HepG2 (cell line): ENCODE data around the gene C2orf76. TPM values are rescaled to one million over a fixed set of nuclear protein-coding genes. Genes with fewer than 3 reads are reported as not detected.
A peak's percentile ranks its signal among the peaks of the same experiment; 100 is the strongest.

Experiments used
- GFI1 ChIP-seq: sonication (generic); formaldehyde crosslinking; IDR thresholded peaks from 2 replicates; pipeline ENCODE4 v1.5.0; 2020; ENCODE audit warnings: missing genetic modification reagents, mild to moderate bottlenecking, borderline replicate concordance
- MAFF ChIP-seq: IDR thresholded peaks from 2 replicates; pipeline ENCODE4 v1.6.1; 2011; ENCODE audit warnings: low read depth, low read length, improper control_type of control experiment
- NFATC3 ChIP-seq: sonication (generic); formaldehyde crosslinking; IDR thresholded peaks from 2 replicates; pipeline ENCODE4 v1.5.1; 2020; ENCODE audit warnings: mild to moderate bottlenecking, missing genetic modification reagents
- NFIC ChIP-seq: IDR thresholded peaks from 2 replicates; pipeline ENCODE4 v1.6.1; 2012; ENCODE audit warnings: mild to moderate bottlenecking, low read length, inconsistent platforms
- YY1 ChIP-seq: IDR thresholded peaks from 2 replicates; pipeline ENCODE4 v1.6.1; 2011; ENCODE audit warnings: low read length, low read depth, moderate library complexity, mild to moderate bottlenecking; ENCODE audit not compliant: insufficient read depth, insufficient replicate concordance
- ZNF3 ChIP-seq: IDR thresholded peaks from 2 replicates; pipeline ENCODE4 v1.7.0; 2017; ENCODE audit warnings: inconsistent platforms
- ZNF331 ChIP-seq: sonication (generic); formaldehyde crosslinking; IDR thresholded peaks from 2 replicates; pipeline ENCODE4 v1.4.0; 2020; ENCODE audit warnings: missing genetic modification reagents
- ZNF572 ChIP-seq: sonication (generic); formaldehyde crosslinking; IDR thresholded peaks from 2 replicates; pipeline ENCODE4 v1.5.1; 2020; ENCODE audit warnings: mild to moderate bottlenecking, missing genetic modification reagents
- ZNF670 ChIP-seq: sonication (generic); formaldehyde crosslinking; IDR thresholded peaks from 2 replicates; pipeline ENCODE4 v1.8.0; 2022; ENCODE audit warnings: mild to moderate bottlenecking, missing genetic modification reagents, borderline replicate concordance
- ZNF709 ChIP-seq: sonication (generic); formaldehyde crosslinking; IDR thresholded peaks from 2 replicates; pipeline ENCODE4 v1.5.0; 2020; ENCODE audit warnings: mild to moderate bottlenecking, missing genetic modification reagents
- ZNF777 ChIP-seq: sonication (generic); formaldehyde crosslinking; IDR thresholded peaks from 2 replicates; pipeline ENCODE4 v1.4.0; 2020; ENCODE audit warnings: missing genetic modification reagents
- polyA plus RNA-seq, 8 experiments: library from polyadenylated mRNA; depleted of rRNA in 3 of 8; stranded (reverse) in 7 of 8; unstranded in 1 of 8; fragments of >200 nt; fragmentation: Illumina TruSeq in 4 of 8; extraction: Trizol in 4 of 8; gene quantifications; 2 replicates each; pipeline versions ENCODE4 v1.2.1 to v1.2.3, GENCODE V29; 2011 to 2016; ENCODE audit warnings: low read depth in 4 of 8, missing spikeins in 1 of 8, mixed read lengths in 1 of 8; ENCODE audit not compliant: insufficient read depth in 1 of 8
- total RNA-seq, 5 experiments: library from RNA; depleted of rRNA; stranded (reverse); fragments of >200 nt; fragmentation: Illumina TruSeq; extraction: Trizol; gene quantifications; 2 replicates each; pipeline ENCODE4 v1.2.3, GENCODE V29; 2016; ENCODE audit warnings: low read depth in 1 of 5
- TF ChIP-seq, protein P1 (sequence below): sonication (generic); formaldehyde crosslinking; IDR thresholded peaks from 2 replicates; pipeline ENCODE4 v1.4.0; 2020; ENCODE audit warnings: mild to moderate bottlenecking, missing genetic modification reagents
- TF ChIP-seq, protein P2 (sequence below): sonication (generic); formaldehyde crosslinking; IDR thresholded peaks from 2 replicates; pipeline ENCODE4 v1.9.0; 2022; ENCODE audit warnings: low read depth, missing genetic modification reagents
- TF ChIP-seq, protein P3 (sequence below): sonication (generic); formaldehyde crosslinking; IDR thresholded peaks from 2 replicates; pipeline ENCODE4 v1.5.0; 2020; ENCODE audit warnings: mild to moderate bottlenecking, missing genetic modification reagents, borderline replicate concordance

C2orf76 gene
- total and polyA plus RNA-seq, 2 of the 13 experiments (the other 11 are each of a cell fraction or from before 2014, with no cell fraction given), result 7.7 to 8.5 TPM

DNA sequence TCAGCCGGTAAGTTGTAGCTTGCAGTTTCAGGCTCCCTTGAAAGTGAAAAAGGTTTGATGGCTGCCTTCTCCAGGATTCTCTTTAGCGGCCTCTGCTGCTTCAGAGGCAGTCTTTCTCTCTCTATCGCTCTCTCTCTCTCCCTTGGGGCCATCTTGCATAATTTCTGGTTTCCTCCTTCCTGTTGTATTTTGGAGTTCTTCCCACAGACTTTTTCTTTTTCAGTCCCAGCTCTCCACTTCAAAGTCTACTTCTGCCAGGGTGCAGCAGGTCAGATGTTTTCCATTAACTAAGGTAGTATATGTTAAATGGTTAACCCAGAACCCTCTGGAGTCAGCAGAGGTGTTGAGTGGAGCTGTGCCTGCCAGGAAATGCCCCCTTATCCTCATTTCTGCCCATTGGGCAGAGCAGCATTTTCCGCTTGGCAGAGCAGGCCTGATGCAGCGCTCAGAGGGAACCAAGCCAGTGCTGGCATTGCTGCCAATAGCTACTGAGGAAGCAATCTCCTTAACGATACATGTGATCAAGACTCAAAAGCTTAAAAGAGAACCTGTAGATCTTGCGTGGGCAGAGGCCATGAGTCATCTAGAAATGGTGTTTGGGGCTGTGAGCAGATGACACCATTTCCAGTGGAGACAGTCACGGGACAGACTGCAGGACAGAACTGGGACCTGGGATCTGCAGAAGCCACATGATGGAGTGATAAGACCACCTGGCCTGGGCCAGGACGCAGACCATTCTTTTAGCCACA lies 20.9 kb upstream of the C2orf76 start (continued):
- TF ChIP-seq, protein P1, sequence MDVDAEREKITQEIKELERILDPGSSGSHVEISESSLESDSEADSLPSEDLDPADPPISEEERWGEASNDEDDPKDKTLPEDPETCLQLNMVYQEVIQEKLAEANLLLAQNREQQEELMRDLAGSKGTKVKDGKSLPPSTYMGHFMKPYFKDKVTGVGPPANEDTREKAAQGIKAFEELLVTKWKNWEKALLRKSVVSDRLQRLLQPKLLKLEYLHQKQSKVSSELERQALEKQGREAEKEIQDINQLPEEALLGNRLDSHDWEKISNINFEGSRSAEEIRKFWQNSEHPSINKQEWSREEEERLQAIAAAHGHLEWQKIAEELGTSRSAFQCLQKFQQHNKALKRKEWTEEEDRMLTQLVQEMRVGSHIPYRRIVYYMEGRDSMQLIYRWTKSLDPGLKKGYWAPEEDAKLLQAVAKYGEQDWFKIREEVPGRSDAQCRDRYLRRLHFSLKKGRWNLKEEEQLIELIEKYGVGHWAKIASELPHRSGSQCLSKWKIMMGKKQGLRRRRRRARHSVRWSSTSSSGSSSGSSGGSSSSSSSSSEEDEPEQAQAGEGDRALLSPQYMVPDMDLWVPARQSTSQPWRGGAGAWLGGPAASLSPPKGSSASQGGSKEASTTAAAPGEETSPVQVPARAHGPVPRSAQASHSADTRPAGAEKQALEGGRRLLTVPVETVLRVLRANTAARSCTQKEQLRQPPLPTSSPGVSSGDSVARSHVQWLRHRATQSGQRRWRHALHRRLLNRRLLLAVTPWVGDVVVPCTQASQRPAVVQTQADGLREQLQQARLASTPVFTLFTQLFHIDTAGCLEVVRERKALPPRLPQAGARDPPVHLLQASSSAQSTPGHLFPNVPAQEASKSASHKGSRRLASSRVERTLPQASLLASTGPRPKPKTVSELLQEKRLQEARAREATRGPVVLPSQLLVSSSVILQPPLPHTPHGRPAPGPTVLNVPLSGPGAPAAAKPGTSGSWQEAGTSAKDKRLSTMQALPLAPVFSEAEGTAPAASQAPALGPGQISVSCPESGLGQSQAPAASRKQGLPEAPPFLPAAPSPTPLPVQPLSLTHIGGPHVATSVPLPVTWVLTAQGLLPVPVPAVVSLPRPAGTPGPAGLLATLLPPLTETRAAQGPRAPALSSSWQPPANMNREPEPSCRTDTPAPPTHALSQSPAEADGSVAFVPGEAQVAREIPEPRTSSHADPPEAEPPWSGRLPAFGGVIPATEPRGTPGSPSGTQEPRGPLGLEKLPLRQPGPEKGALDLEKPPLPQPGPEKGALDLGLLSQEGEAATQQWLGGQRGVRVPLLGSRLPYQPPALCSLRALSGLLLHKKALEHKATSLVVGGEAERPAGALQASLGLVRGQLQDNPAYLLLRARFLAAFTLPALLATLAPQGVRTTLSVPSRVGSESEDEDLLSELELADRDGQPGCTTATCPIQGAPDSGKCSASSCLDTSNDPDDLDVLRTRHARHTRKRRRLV (CRISPR knock-in tag), result no peak
- TF ChIP-seq ZNF572 (CRISPR knock-in tag), result no peak
- no peak for TF ChIP-seq ZNF670
- TF ChIP-seq MAFF, result no peak
- TF ChIP-seq ZNF331 (CRISPR knock-in tag), result no peak
- no peak for TF ChIP-seq GFI1 (CRISPR knock-in tag)
- no peak for TF ChIP-seq ZNF709 (CRISPR knock-in tag)
- no peak for TF ChIP-seq ZNF3
- TF ChIP-seq, protein P2, sequence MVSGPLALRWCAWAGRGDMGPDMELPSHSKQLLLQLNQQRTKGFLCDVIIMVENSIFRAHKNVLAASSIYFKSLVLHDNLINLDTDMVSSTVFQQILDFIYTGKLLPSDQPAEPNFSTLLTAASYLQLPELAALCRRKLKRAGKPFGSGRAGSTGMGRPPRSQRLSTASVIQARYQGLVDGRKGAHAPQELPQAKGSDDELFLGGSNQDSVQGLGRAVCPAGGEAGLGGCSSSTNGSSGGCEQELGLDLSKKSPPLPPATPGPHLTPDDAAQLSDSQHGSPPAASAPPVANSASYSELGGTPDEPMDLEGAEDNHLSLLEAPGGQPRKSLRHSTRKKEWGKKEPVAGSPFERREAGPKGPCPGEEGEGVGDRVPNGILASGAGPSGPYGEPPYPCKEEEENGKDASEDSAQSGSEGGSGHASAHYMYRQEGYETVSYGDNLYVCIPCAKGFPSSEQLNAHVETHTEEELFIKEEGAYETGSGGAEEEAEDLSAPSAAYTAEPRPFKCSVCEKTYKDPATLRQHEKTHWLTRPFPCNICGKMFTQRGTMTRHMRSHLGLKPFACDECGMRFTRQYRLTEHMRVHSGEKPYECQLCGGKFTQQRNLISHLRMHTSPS (CRISPR knock-in tag), result peak; percentile 45; the same call in 1 of the 2 replicates
- peak; percentile 39; the same call in 1 of the 2 replicates for TF ChIP-seq NFIC
- TF ChIP-seq, protein P3, sequence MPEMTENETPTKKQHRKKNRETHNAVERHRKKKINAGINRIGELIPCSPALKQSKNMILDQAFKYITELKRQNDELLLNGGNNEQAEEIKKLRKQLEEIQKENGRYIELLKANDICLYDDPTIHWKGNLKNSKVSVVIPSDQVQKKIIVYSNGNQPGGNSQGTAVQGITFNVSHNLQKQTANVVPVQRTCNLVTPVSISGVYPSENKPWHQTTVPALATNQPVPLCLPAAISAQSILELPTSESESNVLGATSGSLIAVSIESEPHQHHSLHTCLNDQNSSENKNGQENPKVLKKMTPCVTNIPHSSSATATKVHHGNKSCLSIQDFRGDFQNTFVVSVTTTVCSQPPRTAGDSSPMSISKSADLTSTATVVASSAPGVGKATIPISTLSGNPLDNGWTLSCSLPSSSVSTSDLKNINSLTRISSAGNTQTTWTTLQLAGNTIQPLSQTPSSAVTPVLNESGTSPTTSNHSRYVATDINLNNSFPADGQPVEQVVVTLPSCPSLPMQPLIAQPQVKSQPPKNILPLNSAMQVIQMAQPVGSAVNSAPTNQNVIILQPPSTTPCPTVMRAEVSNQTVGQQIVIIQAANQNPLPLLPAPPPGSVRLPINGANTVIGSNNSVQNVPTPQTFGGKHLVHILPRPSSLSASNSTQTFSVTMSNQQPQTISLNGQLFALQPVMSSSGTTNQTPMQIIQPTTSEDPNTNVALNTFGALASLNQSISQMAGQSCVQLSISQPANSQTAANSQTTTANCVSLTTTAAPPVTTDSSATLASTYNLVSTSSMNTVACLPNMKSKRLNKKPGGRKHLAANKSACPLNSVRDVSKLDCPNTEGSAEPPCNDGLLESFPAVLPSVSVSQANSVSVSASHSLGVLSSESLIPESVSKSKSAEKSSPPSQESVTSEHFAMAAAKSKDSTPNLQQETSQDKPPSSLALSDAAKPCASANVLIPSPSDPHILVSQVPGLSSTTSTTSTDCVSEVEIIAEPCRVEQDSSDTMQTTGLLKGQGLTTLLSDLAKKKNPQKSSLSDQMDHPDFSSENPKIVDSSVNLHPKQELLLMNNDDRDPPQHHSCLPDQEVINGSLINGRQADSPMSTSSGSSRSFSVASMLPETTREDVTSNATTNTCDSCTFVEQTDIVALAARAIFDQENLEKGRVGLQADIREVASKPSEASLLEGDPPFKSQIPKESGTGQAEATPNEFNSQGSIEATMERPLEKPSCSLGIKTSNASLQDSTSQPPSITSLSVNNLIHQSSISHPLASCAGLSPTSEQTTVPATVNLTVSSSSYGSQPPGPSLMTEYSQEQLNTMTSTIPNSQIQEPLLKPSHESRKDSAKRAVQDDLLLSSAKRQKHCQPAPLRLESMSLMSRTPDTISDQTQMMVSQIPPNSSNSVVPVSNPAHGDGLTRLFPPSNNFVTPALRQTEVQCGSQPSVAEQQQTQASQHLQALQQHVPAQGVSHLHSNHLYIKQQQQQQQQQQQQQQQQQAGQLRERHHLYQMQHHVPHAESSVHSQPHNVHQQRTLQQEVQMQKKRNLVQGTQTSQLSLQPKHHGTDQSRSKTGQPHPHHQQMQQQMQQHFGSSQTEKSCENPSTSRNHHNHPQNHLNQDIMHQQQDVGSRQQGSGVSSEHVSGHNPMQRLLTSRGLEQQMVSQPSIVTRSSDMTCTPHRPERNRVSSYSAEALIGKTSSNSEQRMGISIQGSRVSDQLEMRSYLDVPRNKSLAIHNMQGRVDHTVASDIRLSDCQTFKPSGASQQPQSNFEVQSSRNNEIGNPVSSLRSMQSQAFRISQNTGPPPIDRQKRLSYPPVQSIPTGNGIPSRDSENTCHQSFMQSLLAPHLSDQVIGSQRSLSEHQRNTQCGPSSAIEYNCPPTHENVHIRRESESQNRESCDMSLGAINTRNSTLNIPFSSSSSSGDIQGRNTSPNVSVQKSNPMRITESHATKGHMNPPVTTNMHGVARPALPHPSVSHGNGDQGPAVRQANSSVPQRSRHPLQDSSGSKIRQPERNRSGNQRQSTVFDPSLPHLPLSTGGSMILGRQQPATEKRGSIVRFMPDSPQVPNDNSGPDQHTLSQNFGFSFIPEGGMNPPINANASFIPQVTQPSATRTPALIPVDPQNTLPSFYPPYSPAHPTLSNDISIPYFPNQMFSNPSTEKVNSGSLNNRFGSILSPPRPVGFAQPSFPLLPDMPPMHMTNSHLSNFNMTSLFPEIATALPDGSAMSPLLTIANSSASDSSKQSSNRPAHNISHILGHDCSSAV, result 0 out of 2 replicates have a peak, but pooled peaks have one; percentile 37
- no peak for TF ChIP-seq ZNF777 (CRISPR knock-in tag)
- TF ChIP-seq YY1, result peak; percentile 37
- no peak for TF ChIP-seq NFATC3 (CRISPR knock-in tag)
